Stimulated activated CD8-positive, alpha-beta memory T cell treated with anti-CD3 and anti-CD28 coated beads, Interleukin-12 subunit alpha, Interleukin-12 subunit beta, amount 100 ng/mL, for 1 hour (primary cell): ENCODE data around the gene PPP4R1.

ENCODE experiments used
- DNase-seq: peaks from one replicate; pipeline ENCODE4 v3.0.0-alpha.2; 2020; ENCODE audit warnings: low read depth

The PPP4R1 gene

GRCh38 chr18:9545029-9545428 is 69.3 kb downstream of the PPP4R1 start:
- no peak for DNase-seq

GRCh38 chr18:9542924-9543323 is 71.4 kb downstream of the PPP4R1 start:
- no peak for DNase-seq

- no peak for DNase-seq
Measured at GRCh38 chr18:9539938-9540337, 74.4 kb downstream of the PPP4R1 start.

- no peak for DNase-seq
Measured at GRCh38 chr18:9539283-9539682, 75.1 kb downstream of the PPP4R1 start.

- DNase-seq, result no peak
Measured at GRCh38 chr18:9537677-9538076, 76.7 kb downstream of the PPP4R1 start.

- DNase-seq, result no peak
Measured at GRCh38 chr18:9536354-9537152, 77.8 kb downstream of the PPP4R1 start.

GRCh38 chr18:9535430-9535991 is 78.8 kb downstream of the PPP4R1 start:
- DNase-seq, result no peak

- DNase-seq, result no peak
Measured at GRCh38 chr18:9534844-9535243, 79.5 kb downstream of the PPP4R1 start.

- no peak for DNase-seq
Measured at GRCh38 chr18:9531791-9532410, 82.5 kb downstream of the PPP4R1 start.

GRCh38 chr18:9530226-9531009 is 83.9 kb downstream of the PPP4R1 start:
- no peak for DNase-seq

GRCh38 chr18:9526458-9526857 is 87.9 kb downstream of the PPP4R1 start:
- DNase-seq, result no peak

- DNase-seq, result no peak
Measured at GRCh38 chr18:9522952-9523351, 91.4 kb downstream of the PPP4R1 start.

GRCh38 chr18:9521770-9522169 is 92.6 kb downstream of the PPP4R1 start:
- DNase-seq, result no peak

GRCh38 chr18:9520666-9521065 is 93.7 kb downstream of the PPP4R1 start:
- DNase-seq, result no peak

- no peak for DNase-seq
Measured at GRCh38 chr18:9519399-9519798, 95.0 kb downstream of the PPP4R1 start.

- no peak for DNase-seq
Measured at GRCh38 chr18:9517869-9518268, 96.5 kb downstream of the PPP4R1 start.

- no peak for DNase-seq
Measured at GRCh38 chr18:9516437-9517064, 97.8 kb downstream of the PPP4R1 start.

- no peak for DNase-seq
Measured at GRCh38 chr18:9513971-9514512, 100.3 kb downstream of the PPP4R1 start.

- no peak for DNase-seq
Measured at GRCh38 chr18:9508446-9509025, 105.8 kb downstream of the PPP4R1 start.

- DNase-seq, result no peak
Measured at GRCh38 chr18:9507565-9508088, 106.7 kb downstream of the PPP4R1 start.
